ENCODE measurements around the gene ANO2.
"Not testable (repeated sequence)": the region's sequence is repeated elsewhere in the genome, so short reads cannot be mapped to it uniquely, and the experiment has no call there.

Gene ANO2

GRCh38 chr12:5718680-5719079 lies 226.4 kb downstream of the ANO2 start:
- no peak for DNase-seq

DNA sequence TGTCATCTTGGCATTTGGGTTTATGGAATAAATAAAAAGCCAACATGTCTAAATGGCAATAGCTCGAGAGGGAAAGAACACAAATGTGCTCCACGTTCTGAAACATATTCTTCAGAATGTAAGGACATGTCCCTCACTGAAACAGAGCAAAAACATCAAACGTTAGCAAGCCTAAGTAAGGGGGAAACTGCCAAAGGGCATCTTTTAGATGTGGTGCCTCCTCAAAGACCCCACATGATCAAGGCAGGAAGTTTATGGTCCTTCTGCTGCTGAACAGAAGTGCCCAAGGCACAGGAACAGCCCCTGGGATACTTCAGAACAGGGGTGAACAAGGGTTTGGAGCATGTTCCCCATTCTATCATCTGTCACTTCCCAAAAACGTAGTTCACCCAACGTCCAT lies 227.0 kb downstream of the ANO2 start:
- DNase-seq = no peak

DNA sequence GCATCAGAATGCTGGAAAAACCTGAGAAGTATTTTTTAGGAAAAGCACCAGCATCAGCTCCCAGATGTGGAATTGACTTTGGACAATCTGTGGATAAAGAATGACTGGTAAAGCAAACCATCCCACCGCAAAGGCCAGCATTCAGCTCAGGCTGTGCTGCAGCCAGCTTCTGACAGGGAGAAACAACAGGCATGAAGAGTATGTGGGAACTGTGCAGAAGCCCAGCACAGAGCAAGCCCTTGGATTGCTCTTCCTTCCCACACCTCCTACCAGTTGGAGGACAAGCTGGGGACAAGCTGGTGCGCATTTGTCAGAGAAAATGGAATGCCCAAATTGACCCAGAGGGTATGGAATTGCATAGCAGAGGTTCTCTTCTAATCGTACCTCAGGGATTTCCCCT lies 228.1 kb downstream of the ANO2 start:
- no peak for DNase-seq

GRCh38 chr12:5716201-5716600 lies 228.9 kb downstream of the ANO2 start:
- peak; percentile 20 for DNase-seq

- no peak for DNase-seq
These were observed 230.0 kb downstream of the ANO2 start for GRCh38 chr12:5715021-5715420.

DNA sequence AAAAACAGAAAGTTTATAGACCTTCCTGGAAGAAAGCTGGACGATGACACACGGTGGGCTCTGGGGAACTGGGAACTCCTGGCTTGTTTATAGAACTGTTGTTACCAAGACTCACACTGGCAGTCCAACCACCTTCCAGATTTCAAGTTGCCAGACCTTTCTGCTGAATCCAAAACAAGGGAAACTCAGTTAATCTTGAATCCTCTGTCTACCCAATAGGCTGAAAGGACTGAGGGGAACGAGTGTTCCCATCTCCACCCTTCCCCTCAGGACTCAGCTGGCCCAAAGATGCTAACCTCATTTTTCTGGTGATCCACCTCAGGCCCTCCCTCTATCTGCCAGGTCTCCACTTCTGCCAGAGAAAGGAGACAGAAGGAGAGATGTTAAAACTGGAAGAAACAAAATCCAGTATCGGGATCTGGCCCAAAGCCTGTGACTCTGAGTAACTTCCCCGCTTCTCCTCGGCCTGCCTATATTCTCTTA lies 231.4 kb downstream of the ANO2 start:
- no peak for DNase-seq

GRCh38 chr12:5710260-5710878 lies 234.7 kb downstream of the ANO2 start:
- no peak for DNase-seq

- DNase-seq = no peak
These were observed 236.7 kb downstream of the ANO2 start for GRCh38 chr12:5708371-5708770.

DNA sequence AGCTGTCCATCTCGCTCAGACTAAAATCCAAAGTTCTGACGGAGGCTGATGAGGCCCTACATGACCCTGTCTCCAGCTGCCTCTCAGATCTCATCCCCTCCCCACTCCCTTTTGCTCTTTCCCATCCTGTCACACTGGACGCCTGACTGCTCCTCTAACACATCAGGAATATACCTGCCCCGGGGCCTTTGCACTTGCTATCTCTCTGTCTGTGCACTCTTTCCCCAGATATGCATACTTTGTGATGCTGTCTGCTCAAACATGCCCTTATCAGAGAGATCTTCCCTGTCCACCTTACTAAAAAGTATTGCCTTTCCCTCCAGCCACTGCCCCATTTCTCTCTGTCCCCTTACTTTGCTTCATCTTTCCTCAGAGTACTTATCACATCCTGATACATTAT lies 238.8 kb downstream of the ANO2 start:
- DNase-seq = no peak

DNA sequence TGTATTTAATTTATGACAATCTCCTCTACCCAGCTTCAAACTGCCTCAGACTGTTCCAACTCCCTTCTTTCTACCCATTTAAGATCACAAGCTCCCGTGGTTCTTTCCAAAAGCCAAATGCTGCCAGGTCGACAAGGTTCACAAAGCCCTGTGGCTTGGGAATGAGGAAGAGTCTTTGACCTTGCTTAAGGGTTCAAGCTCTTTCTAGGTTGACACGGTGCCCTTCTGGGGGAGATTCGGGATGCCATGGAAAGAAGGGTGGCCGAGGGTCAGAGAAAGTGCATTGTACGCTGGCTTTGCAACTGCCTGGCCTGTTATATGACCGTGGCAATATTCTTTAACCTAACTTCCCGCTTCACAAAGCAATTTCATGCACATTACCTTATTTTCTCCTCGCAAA lies 239.3 kb downstream of the ANO2 start:
- no peak for DNase-seq

- DNase-seq = peak; percentile 46
These were observed 250.2 kb downstream of the ANO2 start for GRCh38 chr12:5694759-5695409.

DNA sequence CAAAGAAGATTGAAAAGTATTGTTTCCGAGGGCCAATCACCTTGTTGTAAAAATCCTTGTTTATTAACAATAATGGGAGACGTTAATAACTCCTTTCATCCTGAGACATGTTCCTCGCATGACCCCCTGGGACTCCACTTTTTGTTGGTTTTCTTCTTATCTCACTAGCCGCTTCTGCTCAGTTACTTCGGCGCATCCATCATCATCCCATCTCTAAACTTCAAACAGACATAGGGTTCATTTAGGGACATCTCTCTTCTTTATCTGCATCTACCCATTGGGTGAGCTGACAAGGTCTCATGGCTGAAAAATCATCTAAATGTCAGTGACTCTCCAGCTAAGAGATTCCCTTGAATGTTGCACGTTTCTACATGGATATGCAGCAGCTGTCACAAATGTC lies 252.2 kb downstream of the ANO2 start:
- DNase-seq = no peak

DNA sequence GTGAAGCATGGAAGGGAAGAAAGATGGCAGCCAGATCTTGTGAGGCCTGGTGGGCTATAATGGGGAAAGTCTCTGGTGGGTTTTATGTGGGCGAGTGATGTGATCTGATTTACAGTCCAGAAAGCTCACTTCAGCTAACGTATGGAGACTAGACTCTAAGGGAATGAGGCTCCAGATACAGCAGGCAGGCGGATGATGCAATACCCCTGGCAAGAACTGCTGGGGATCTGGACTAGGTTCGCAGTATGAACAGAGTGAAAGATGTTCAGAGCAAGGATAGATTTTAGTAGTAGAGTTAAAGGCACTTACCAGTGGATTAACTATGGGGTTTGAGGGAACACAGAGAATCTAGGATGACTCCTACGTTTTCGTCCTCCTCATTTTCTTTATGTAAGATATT lies 253.1 kb downstream of the ANO2 start:
- peak; percentile 41 for DNase-seq

- no peak for DNase-seq
These were observed 254.8 kb downstream of the ANO2 start for GRCh38 chr12:5690240-5690639.

DNA sequence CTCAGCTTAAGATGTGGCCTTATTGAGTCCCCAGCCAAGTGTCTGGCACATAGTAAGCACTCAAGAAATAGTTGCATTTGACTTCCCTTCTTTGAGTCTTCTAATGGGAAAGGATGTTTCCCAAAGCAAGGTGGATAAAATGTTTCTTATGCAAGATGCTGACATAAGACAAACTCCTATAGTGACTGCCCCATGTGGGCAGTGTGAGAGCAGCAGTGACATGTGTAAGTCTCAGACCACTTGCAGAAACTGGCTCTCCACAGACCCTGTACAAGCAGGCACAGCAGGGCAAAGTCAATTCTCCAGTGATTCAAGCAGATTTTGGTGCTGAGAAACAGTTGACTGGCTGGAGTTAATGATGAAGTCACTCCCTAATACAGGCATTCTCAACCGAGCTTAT lies 255.3 kb downstream of the ANO2 start:
- no peak for DNase-seq

GRCh38 chr12:5688226-5688625 lies 256.8 kb downstream of the ANO2 start:
- DNase-seq = no peak

GRCh38 chr12:5685935-5686334 lies 259.1 kb downstream of the ANO2 start:
- no peak for DNase-seq

- no peak for DNase-seq
These were observed 260.1 kb downstream of the ANO2 start for GRCh38 chr12:5684989-5685388.

GRCh38 chr12:5682581-5682980 lies 262.5 kb downstream of the ANO2 start:
- DNase-seq = no peak

DNA sequence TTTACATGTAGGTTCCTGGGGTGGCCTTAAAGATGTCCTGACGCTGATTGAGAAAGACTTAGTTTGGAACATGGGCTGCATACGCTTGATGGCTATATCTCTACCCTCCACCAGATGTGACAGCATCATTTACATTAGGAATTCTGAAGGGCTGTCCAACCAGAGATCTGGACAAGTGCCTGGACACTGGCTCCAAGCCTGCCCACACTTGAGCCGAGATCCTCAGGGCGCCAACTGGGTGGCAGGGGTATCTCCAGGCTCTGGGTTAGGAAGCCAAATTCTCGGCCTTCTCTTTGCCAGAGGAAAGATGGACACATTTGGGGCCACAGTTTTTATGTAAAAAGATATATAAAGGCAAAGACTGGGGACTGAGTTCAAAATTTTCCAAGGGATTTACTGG lies 266.9 kb downstream of the ANO2 start:
- DNase-seq = no peak

DNA sequence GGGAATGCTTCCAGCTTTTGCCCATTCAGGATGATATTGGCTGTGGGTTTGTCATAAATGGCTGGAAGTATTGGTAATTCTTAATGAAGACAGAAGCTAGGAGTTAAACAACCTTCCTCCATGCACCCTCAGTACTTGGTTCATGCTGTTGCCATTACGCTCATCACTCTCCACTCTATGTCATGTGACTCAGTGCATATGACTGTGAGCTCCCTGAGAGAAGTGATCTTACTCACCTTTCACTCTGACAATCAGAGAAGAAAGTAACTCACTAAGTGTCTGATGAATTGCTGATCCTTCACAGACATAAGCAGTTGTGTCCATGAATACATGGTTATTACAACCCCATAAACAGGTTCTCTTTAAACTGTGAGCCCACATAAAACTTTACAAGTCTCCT lies 275.4 kb downstream of the ANO2 start:
- not testable (repeated sequence) for DNase-seq

- peak; percentile 95 for DNase-seq
These were observed 279.4 kb downstream of the ANO2 start for GRCh38 chr12:5665615-5666014.

- DNase-seq = no peak
These were observed 283.2 kb downstream of the ANO2 start for GRCh38 chr12:5661811-5662210.

DNA sequence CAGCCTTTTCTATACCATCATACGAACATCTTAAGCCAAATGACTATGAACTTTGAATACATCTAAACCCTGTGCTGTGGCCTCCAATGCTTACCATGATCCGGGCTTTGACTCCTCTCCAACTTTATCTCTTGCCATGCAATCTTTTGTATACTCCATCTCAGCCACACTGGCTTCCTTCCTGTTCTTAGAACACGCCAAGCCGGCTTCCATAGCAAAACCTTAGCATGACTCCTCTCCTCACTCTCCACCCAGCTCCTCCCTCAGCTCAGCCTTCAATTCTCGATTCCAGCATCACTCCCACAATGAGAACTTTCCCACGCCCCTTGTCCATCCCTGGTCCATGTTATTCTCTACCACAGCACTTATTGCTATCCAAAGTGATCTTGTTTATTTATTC lies 284.8 kb downstream of the ANO2 start:
- DNase-seq = no peak
